GM12878 (cell line): ENCODE data around the gene RAP1A. TPM values are rescaled to one million over a fixed set of nuclear protein-coding genes. Genes with fewer than 3 reads are reported as not detected.

Experiments
- BCL3 ChIP-seq: IDR thresholded peaks from 2 replicates; pipeline ENCODE4 v1.6.1; 2011; ENCODE audit warnings: borderline replicate concordance, low read depth, mild to moderate bottlenecking, moderate library complexity, low read length; ENCODE audit not compliant: insufficient read depth, poor library complexity, severe bottlenecking
- CREB1 ChIP-seq: IDR thresholded peaks from 2 replicates; pipeline ENCODE4 v1.6.1; 2012; ENCODE audit warnings: low read depth, mild to moderate bottlenecking, inconsistent platforms
- DPF2 ChIP-seq: fragments of 450-650 bp; IDR thresholded peaks from 2 replicates; pipeline ENCODE4 v1.6.1; 2017; ENCODE audit warnings: mild to moderate bottlenecking
- KDM1A ChIP-seq: fragments of 200-600 bp; sonication (generic); IDR thresholded peaks from 2 replicates; pipeline ENCODE4 v1.6.1; 2016; ENCODE audit warnings: borderline replicate concordance
- NKRF ChIP-seq: fragments of 450-650 bp; conservative IDR thresholded peaks from 2 replicates; pipeline ENCODE4 v1.6.1; 2017; ENCODE audit warnings: mild to moderate bottlenecking, moderate library complexity
- PKNOX1 ChIP-seq: fragments of 450-650 bp; IDR thresholded peaks from 2 replicates; pipeline ENCODE4 v1.6.1; 2016; ENCODE audit warnings: mild to moderate bottlenecking
- RUNX3 ChIP-seq: IDR thresholded peaks from 2 replicates; pipeline ENCODE4 v1.6.1; 2012; ENCODE audit warnings: low read length, inconsistent platforms
- STAT1 ChIP-seq: fragments of 450-650 bp; conservative IDR thresholded peaks from 2 replicates; pipeline ENCODE4 v1.6.1; 2014; ENCODE audit warnings: antibody characterized with exemption, mild to moderate bottlenecking
- polyA plus RNA-seq, 11 experiments: library from polyadenylated mRNA; depleted of rRNA in 4 of 11; unstranded in 6 of 11; stranded (reverse) in 5 of 11; fragments of >200 nt; fragmentation: Nextera tagmentation in 4 of 11; fragmentation: Illumina TruSeq in 1 of 11; extraction: Ambion mirVana in 4 of 11; extraction: Trizol in 1 of 11; gene quantifications; 1 replicate in 1 of 11; 2 replicates in 10 of 11; pipeline versions ENCODE4 v1.2.1 to v1.2.3, GENCODE V29; 2011 to 2016; ENCODE audit warnings: inconsistent platforms in 2 of 11, missing spikeins in 2 of 11, low read depth in 1 of 11
- total RNA-seq, 4 experiments: library from RNA; depleted of rRNA in 3 of 4; stranded (reverse); fragments of >200 nt in 3 of 4; fragmentation: Illumina TruSeq in 1 of 4; extraction: Trizol in 1 of 4; gene quantifications; 2 replicates each; pipeline versions ENCODE4 v1.2.1 to v1.2.3, GENCODE V29; 2013 to 2021
- TF ChIP-seq, protein P1 (sequence below): fragments of 450-650 bp; IDR thresholded peaks from 2 replicates; pipeline ENCODE4 v1.6.1; 2018; ENCODE audit warnings: mild to moderate bottlenecking, low read depth, moderate library complexity; ENCODE audit not compliant: partially characterized antibody
- TF ChIP-seq, protein P2 (sequence below): fragments of 450-650 bp; formaldehyde crosslinking; IDR thresholded peaks from 2 replicates; pipeline ENCODE4 v1.4.0; 2020; ENCODE audit warnings: mild to moderate bottlenecking, moderate library complexity
- TF ChIP-seq, protein P3 (sequence below): fragments of 450-650 bp; IDR thresholded peaks from 2 replicates; pipeline ENCODE4 v1.6.1; 2018; ENCODE audit warnings: borderline replicate concordance, mild to moderate bottlenecking; ENCODE audit not compliant: partially characterized antibody
- TF ChIP-seq, protein P4 (sequence below): IDR thresholded peaks from 2 replicates; pipeline ENCODE4 v1.6.1; 2012; ENCODE audit warnings: low read length, inconsistent platforms

Gene RAP1A
- total and polyA plus RNA-seq, 10 of the 15 experiments (the other 5 are each of a cell fraction or from before 2014, with no cell fraction given), result 38.4 to 213 (median 86.0) TPM

DNA sequence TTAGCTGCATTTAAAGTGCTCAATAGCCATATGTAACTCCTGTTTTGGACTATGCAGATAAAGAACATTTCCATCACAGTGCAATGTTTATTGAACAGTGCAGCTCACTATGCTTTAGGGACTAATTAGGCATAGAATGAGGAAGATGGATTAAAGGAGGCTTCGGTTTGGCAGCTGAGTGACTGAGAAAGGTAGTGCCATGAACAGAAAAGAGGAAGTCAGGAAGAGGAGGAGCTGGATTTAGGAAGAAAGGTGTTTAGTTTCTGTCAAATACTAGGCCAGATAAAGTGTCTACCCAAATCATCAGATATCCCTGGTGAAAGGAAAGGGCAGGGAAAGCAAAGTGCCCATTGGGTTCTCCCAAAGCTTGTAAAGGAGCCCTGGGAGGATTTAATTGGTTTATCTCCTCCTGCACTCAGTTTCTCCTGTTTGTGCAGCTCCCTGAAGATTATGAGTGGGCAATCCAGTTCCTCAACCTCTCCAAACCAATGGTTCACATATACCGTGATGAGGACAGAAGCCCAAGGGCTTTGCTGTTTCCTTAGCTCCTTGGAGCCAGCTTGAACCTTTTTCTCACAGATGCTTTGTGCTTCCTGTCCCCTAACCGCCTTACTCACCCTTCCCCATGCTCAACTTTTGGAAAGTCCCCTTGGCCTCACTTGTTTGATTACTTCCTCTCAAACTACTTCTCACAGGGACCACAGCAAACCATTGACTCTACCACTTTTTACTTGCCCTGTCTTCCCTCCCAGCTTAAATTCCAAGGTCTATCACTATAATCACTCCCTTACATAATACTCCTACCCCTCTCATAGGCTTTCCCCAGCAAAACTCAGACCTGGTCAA lies 3.5 kb upstream of the RAP1A start (continued):
- TF ChIP-seq BCL3, result peak; percentile 86
- TF ChIP-seq KDM1A, result no peak
- TF ChIP-seq NKRF, result no peak
- TF ChIP-seq, protein P1, sequence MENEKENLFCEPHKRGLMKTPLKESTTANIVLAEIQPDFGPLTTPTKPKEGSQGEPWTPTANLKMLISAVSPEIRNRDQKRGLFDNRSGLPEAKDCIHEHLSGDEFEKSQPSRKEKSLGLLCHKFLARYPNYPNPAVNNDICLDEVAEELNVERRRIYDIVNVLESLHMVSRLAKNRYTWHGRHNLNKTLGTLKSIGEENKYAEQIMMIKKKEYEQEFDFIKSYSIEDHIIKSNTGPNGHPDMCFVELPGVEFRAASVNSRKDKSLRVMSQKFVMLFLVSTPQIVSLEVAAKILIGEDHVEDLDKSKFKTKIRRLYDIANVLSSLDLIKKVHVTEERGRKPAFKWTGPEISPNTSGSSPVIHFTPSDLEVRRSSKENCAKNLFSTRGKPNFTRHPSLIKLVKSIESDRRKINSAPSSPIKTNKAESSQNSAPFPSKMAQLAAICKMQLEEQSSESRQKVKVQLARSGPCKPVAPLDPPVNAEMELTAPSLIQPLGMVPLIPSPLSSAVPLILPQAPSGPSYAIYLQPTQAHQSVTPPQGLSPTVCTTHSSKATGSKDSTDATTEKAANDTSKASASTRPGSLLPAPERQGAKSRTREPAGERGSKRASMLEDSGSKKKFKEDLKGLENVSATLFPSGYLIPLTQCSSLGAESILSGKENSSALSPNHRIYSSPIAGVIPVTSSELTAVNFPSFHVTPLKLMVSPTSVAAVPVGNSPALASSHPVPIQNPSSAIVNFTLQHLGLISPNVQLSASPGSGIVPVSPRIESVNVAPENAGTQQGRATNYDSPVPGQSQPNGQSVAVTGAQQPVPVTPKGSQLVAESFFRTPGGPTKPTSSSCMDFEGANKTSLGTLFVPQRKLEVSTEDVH, result no peak
- TF ChIP-seq PKNOX1, result peak; percentile 45
- TF ChIP-seq, protein P2, sequence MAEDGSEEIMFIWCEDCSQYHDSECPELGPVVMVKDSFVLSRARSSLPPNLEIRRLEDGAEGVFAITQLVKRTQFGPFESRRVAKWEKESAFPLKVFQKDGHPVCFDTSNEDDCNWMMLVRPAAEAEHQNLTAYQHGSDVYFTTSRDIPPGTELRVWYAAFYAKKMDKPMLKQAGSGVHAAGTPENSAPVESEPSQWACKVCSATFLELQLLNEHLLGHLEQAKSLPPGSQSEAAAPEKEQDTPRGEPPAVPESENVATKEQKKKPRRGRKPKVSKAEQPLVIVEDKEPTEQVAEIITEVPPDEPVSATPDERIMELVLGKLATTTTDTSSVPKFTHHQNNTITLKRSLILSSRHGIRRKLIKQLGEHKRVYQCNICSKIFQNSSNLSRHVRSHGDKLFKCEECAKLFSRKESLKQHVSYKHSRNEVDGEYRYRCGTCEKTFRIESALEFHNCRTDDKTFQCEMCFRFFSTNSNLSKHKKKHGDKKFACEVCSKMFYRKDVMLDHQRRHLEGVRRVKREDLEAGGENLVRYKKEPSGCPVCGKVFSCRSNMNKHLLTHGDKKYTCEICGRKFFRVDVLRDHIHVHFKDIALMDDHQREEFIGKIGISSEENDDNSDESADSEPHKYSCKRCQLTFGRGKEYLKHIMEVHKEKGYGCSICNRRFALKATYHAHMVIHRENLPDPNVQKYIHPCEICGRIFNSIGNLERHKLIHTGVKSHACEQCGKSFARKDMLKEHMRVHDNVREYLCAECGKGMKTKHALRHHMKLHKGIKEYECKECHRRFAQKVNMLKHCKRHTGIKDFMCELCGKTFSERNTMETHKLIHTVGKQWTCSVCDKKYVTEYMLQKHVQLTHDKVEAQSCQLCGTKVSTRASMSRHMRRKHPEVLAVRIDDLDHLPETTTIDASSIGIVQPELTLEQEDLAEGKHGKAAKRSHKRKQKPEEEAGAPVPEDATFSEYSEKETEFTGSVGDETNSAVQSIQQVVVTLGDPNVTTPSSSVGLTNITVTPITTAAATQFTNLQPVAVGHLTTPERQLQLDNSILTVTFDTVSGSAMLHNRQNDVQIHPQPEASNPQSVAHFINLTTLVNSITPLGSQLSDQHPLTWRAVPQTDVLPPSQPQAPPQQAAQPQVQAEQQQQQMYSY, result no peak
- TF ChIP-seq RUNX3, result peak; percentile 88
- TF ChIP-seq, protein P3, sequence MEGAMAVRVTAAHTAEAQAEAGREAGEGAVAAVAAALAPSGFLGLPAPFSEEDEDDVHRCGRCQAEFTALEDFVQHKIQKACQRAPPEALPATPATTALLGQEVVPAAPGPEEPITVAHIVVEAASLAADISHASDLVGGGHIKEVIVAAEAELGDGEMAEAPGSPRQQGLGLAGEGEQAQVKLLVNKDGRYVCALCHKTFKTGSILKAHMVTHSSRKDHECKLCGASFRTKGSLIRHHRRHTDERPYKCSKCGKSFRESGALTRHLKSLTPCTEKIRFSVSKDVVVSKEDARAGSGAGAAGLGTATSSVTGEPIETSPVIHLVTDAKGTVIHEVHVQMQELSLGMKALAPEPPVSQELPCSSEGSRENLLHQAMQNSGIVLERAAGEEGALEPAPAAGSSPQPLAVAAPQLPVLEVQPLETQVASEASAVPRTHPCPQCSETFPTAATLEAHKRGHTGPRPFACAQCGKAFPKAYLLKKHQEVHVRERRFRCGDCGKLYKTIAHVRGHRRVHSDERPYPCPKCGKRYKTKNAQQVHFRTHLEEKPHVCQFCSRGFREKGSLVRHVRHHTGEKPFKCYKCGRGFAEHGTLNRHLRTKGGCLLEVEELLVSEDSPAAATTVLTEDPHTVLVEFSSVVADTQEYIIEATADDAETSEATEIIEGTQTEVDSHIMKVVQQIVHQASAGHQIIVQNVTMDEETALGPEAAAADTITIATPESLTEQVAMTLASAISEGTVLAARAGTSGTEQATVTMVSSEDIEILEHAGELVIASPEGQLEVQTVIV, result no peak
- 0 out of 2 replicates have a peak, but pooled peaks have one; percentile 5 for TF ChIP-seq CREB1
- no peak for TF ChIP-seq STAT1
- TF ChIP-seq, protein P4, sequence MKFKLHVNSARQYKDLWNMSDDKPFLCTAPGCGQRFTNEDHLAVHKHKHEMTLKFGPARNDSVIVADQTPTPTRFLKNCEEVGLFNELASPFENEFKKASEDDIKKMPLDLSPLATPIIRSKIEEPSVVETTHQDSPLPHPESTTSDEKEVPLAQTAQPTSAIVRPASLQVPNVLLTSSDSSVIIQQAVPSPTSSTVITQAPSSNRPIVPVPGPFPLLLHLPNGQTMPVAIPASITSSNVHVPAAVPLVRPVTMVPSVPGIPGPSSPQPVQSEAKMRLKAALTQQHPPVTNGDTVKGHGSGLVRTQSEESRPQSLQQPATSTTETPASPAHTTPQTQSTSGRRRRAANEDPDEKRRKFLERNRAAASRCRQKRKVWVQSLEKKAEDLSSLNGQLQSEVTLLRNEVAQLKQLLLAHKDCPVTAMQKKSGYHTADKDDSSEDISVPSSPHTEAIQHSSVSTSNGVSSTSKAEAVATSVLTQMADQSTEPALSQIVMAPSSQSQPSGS, result peak; percentile 55; the same call in 1 of the 2 replicates
- TF ChIP-seq DPF2, result peak; percentile 92
